NCI-H226 (cell line): ENCODE measurements around the gene ACCS.

Experiments used
- DNase-seq: peaks from one replicate; pipeline ENCODE4 v3.0.0-alpha.2; 2015

The ACCS gene

GRCh38 chr11:44095506-44096359 is 29.7 kb downstream of the ACCS start, which contains the start of gene EXT2:
TSS of gene EXT2 (plus strand) at chr11:44095678. CDS start at chr11:44107713, 12,035 bp downstream.
- DNase-seq: peak; percentile 57

- peak; percentile 66 for DNase-seq
These were observed 30.5 kb downstream of the ACCS start for GRCh38 chr11:44096360-44097185.

- DNase-seq: peak; percentile 53
These were observed 31.8 kb downstream of the ACCS start for GRCh38 chr11:44097821-44098220.

GRCh38 chr11:44101098-44101497 is 35.0 kb downstream of the ACCS start:
- DNase-seq: no peak

GRCh38 chr11:44104481-44105294 is 38.6 kb downstream of the ACCS start:
- no peak for DNase-seq

- no peak for DNase-seq
These were observed 42.2 kb downstream of the ACCS start for GRCh38 chr11:44108260-44108659.

- DNase-seq: peak; percentile 41
These were observed 44.2 kb downstream of the ACCS start for GRCh38 chr11:44110231-44110679.

- DNase-seq: no peak
These were observed 46.2 kb downstream of the ACCS start for GRCh38 chr11:44112091-44112821.

- no peak for DNase-seq
These were observed 46.9 kb downstream of the ACCS start for GRCh38 chr11:44113018-44113417.

- no peak for DNase-seq
These were observed 47.5 kb downstream of the ACCS start for GRCh38 chr11:44113572-44113971.

- no peak for DNase-seq
These were observed 50.3 kb downstream of the ACCS start for GRCh38 chr11:44116234-44116830.

- no peak for DNase-seq
These were observed 54.1 kb downstream of the ACCS start for GRCh38 chr11:44120169-44120568.

GRCh38 chr11:44125598-44125997 is 59.5 kb downstream of the ACCS start:
- no peak for DNase-seq

- no peak for DNase-seq
These were observed 60.2 kb downstream of the ACCS start for GRCh38 chr11:44126304-44126703.

- DNase-seq: no peak
These were observed 61.1 kb downstream of the ACCS start for GRCh38 chr11:44127130-44127529.

GRCh38 chr11:44128729-44129128 is 62.7 kb downstream of the ACCS start:
- DNase-seq: no peak

GRCh38 chr11:44130751-44131150 is 64.7 kb downstream of the ACCS start:
- DNase-seq: no peak

GRCh38 chr11:44133335-44133946 is 67.4 kb downstream of the ACCS start:
- DNase-seq: no peak
